Activated CD8-positive, alpha-beta memory T cell treated with anti-CD3 and anti-CD28 coated beads for 1 hour (primary cell): Measurements from ENCODE around the gene MXRA5.
"Not testable (repeated sequence)": the region's sequence is repeated elsewhere in the genome, so short reads cannot be mapped to it uniquely, and the experiment has no call there.

Experiments used
- DNase-seq, 2 donors: peaks; one replicate each; pipeline ENCODE4 v3.0.0-alpha.2; 2020; ENCODE audit warnings: low read depth in 1 of 2; ENCODE audit errors: extremely low read depth in 1 of 2

Gene MXRA5

GRCh38 chrX:3346501-3347259 is at the start of gene MXRA5:
TSS of gene MXRA5 (minus strand) at chrX:3346652. CDS start at chrX:3343833, 2,819 bp downstream.
- DNase-seq, result no peak

GRCh38 chrX:3393581-3394111 is 47.2 kb upstream of the MXRA5 start:
- no peak for DNase-seq

- no peak for DNase-seq
Observed at GRCh38 chrX:3393178-3393577, 46.7 kb upstream of the MXRA5 start.

- no peak for DNase-seq
Observed at GRCh38 chrX:3388457-3388856, 42.0 kb upstream of the MXRA5 start.

GRCh38 chrX:3384327-3384726 is 37.9 kb upstream of the MXRA5 start:
- no peak for DNase-seq

GRCh38 chrX:3380603-3381002 is 34.2 kb upstream of the MXRA5 start:
- no peak for DNase-seq

GRCh38 chrX:3379111-3379510 is 32.7 kb upstream of the MXRA5 start:
- no peak for DNase-seq

- DNase-seq, result no peak
Observed at GRCh38 chrX:3378156-3378555, 31.7 kb upstream of the MXRA5 start.

GRCh38 chrX:3377560-3377959 is 31.1 kb upstream of the MXRA5 start:
- no peak for DNase-seq

- not testable (repeated sequence) for DNase-seq
Observed at GRCh38 chrX:3375878-3376508, 29.5 kb upstream of the MXRA5 start.

GRCh38 chrX:3374108-3374800 is 27.8 kb upstream of the MXRA5 start:
- no peak for DNase-seq

GRCh38 chrX:3371163-3371562 is 24.7 kb upstream of the MXRA5 start:
- DNase-seq, result no peak

GRCh38 chrX:3370656-3371055 is 24.2 kb upstream of the MXRA5 start:
- DNase-seq, result no peak

GRCh38 chrX:3362956-3363355 is 16.5 kb upstream of the MXRA5 start:
- no peak for DNase-seq

GRCh38 chrX:3360881-3361280 is 14.4 kb upstream of the MXRA5 start:
- DNase-seq, result no peak

- DNase-seq, result not testable (repeated sequence)
Observed at GRCh38 chrX:3352741-3353140, 6.3 kb upstream of the MXRA5 start.

GRCh38 chrX:3351276-3351675 is 4.8 kb upstream of the MXRA5 start:
- DNase-seq, result no peak

GRCh38 chrX:3348191-3348590 is 1.7 kb upstream of the MXRA5 start:
- DNase-seq, result no peak

GRCh38 chrX:3345281-3346191 is 916 bp downstream of the MXRA5 start:
- no peak for DNase-seq

- not testable (repeated sequence) for DNase-seq
Observed at GRCh38 chrX:3343569-3343968, 2.9 kb downstream of the MXRA5 start.

GRCh38 chrX:3340016-3340415 is 6.4 kb downstream of the MXRA5 start:
- DNase-seq, result no peak
